Daoy (cell line): ENCODE results near the gene STARD13. TPM values are rescaled to one million over a fixed set of nuclear protein-coding genes. Genes with fewer than 3 reads are reported as not detected.
A peak's percentile ranks its signal among the peaks of the same experiment; 100 is the strongest.

Experiments
- DNase-seq: peaks from one replicate; pipeline ENCODE4 v3.0.0-alpha.2; 2015; ENCODE audit warnings: low read depth
- total RNA-seq: library from RNA; depleted of rRNA; stranded (reverse); fragments of >200 nt; shearing (Covaris generic); gene quantifications from 2 replicates; pipeline ENCODE4 v1.2.3, GENCODE V29; 2014

Gene STARD13
- total RNA-seq, 1 experiment from 2014 or later = 7.0 TPM

GRCh38 chr13:33139780-33140535 is 145.6 kb downstream of the STARD13 start:
- DNase-seq = no peak

DNA sequence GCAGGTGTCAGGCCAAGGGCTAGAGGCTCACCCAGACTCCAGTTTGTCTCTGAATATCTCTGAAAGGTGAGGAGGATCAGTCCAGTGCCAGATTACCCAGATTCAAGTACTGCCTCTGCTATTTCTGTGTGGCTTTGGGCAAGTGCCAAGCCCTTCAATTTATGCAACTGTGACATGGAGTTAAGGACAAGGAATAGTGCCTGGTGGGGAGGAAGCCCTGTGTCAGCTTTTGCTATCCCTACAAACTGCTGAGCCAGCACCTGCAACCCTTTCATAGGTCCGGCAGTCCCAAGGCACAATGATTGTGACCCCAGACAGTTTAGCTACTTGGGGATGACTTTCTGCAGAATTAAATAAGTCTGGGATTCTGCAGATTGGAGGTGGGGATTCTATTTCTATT is 146.4 kb downstream of the STARD13 start:
- DNase-seq = no peak

DNA sequence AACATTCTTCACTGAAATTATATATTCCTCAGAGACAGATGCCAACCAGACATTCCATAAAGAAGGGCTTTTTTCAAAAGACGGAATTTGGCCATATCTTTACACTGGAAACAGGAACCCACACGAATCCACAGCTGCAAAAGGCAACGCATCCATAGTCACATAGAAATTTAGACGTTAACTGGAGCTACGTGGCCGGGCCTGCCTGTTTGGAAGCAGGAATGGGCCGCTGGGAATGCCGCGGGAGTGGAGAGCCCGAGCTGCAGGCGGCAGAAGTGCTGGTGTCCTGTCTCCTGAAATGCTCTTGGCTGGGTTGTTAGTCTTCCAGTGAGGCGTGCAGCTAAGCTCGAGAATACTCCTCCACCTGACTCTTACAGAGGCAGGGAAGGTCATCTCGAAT is 147.1 kb downstream of the STARD13 start:
- no peak for DNase-seq

GRCh38 chr13:33137721-33138120 is 147.8 kb downstream of the STARD13 start:
- DNase-seq = no peak

DNA sequence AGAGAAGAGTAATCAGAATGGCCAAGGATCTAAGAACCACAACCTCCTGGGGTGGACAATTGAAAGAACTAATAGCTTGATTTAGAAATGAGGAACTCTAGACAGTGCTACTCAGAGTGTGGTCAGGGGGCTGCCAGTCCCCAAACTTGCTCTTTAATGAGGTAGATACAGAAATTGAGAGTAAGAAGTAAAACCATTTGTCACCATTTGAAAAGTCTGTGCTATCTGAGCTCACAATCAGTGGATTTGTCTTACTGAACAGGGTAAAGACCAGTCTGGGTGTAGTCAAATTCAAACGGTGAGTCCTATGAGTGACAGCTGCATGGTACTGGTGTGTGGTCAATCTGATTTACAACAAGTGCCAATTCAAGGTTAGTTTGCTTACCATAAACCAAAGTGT is 150.5 kb downstream of the STARD13 start:
- DNase-seq = no peak

GRCh38 chr13:33134213-33134612 is 151.3 kb downstream of the STARD13 start:
- DNase-seq = no peak

DNA sequence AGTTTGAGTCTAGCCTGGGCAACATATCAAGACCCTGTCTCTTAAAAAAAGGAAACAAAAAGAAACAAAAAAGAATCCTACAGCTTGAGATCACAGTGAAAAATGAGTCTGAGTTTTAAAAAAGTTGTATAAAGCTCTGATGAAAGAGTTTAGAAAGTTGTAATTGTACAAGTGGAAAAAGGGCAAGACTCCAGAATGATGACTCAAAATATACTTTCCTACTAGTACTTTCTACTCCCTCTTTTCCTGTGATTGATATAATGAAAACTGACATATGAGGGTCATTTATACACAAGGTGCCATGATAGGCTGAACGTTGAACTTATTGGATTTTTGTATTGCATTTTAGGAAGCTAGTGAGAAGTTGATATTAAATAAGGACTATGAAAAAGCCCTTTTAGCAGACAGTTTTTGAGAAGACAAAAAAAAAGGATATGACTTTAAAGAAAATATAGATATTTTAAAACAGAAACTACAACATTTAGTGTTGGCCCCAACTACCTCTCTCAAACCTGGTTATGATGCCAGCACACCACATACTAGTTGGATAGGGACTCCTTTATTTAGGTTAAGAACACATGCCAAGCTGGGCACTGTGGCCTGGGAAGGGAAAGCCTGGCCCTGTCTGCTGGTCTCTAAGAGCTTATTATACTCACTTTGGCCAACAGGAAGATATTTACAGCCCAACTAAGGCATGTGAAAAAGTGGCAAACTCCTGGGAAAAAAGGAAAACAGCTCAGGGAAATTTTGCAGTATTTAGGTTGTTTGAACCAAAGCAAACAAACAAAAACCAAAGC is 152.7 kb downstream of the STARD13 start:
- DNase-seq = no peak

- DNase-seq = no peak
Observed at GRCh38 chr13:33129886-33130285, 155.7 kb downstream of the STARD13 start.

GRCh38 chr13:33129094-33129832 is 156.3 kb downstream of the STARD13 start:
- DNase-seq = no peak

- DNase-seq = no peak
Observed at GRCh38 chr13:33128134-33128533, 157.4 kb downstream of the STARD13 start.

DNA sequence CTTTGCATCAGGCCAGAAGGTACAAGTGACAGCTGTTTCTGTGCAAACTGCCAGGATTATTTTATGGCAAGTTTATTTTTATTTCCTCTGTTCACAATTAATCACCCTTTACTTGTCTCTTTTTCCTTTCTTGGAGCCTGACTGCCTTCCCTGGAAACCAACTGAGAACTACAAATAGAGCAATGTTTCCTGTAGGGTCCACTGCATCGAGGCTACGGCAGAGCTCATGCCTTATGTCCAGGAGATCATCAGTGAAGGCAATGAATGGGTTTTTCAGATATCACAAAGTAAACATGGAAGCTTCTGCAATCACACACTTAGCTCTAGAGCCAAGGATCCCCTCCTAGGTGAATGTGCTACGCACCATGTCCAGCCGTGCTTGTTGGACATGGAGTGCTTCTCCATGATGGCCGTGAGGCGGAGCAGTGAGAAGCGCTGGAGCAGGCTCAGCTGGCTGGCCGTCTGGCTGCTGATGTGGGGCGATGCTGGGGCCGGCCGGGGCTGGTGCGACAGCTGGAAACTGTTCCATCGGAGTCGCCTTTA is 158.5 kb downstream of the STARD13 start:
- no peak for DNase-seq

GRCh38 chr13:33125821-33126570 is 159.6 kb downstream of the STARD13 start:
- DNase-seq = peak; percentile 90

GRCh38 chr13:33123066-33123859 is 162.3 kb downstream of the STARD13 start:
- no peak for DNase-seq

DNA sequence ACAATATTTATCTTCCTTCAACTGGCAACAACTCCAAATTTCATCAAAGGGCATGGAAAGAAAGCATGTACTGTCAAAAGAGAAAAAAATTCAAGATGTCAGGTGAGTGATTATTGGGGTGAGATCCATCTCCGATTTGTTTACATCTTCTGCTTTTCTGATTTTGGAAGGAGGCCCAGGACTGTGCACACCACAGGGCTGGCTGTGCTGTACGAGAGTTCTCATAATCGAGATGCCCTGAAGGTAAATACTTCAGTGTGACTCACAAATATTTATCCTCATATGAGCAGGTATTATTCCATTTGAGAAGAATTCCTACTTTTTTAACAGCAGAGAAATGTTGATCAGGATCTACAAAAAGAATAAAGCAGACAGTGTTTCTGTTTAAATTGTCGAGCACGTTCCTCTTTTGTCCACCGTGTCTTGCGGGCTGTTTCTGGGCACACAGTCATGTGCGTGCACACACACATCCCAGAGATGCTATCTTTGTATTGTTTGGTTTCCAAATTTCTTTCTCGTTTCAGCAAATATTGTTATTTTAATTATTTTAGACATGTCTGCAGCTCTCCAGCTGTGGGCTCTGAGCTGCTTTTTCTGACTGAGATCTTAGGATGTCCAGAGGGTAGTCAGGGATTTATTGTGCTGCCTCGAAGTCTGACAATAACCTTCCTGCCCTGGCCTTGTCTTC is 165.6 kb downstream of the STARD13 start:
- DNase-seq = no peak

DNA sequence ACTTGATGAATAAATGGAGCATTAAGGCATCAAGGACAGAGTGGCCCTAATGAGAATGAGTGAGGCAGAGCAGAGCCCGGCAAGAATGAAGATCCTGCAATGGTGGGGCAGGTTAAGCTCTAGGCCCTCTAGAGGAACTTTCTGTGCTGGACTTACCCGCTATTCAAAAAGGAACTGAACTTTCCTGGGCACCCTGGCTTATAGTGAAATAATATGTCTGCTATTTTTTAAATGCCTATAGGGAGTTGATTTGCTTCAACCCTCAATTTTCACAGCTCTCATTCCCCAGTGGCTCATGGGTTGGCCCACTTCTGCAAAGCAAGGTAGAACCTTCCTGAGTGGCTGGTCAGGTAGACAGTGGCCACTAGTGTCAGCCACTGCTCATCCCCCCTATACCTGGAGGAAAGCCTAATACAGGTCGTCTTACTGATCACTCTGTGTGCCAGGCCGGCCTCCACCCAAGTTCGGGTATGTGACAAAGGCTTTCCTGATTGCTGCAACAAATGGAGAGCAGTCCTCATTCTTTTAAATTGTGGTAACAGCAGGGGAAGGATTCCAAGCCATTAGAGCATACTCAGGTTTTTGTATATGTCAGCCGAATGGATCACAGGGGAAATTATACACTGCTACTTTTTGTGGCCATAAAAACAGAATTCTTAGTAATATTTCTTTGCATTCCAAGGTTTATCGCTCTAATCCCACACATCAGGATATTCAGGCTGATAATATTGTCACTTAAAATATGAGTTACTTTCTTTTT is 166.4 kb downstream of the STARD13 start:
- DNase-seq = no peak

DNA sequence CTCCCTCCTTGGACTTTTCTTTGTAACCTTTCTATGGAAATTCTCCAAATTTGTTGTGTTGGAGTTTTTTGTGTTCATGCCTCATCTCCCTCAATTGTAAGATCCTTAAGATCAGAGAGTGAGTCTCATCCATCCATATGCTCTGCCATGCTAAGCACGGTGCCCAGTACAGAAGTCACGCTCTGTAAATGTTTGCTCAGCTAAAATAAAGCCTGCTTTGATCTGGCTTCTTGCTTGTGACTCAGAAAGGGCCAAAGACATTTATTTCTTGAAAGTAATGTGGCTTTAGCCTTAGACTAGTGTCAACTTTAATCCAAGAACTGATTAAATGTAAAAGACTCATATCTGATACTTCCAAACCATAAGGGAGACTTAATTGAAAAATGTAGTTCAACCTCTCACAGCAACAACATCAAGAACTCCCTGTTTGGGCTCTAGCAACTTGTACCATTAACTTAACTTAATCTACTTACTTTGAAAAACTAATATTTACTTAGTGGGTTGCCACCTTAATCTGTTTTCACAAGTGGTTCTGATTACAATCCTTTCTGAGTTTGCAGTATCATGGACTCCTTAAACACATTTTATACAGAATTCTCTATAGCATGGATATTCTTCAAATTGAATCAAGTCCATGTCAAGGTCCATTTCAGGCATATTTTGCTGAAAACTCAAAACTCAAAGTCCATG is 169.1 kb downstream of the STARD13 start:
- no peak for DNase-seq

- DNase-seq = no peak
Observed at GRCh38 chr13:33115274-33115673, 170.3 kb downstream of the STARD13 start.

GRCh38 chr13:33114146-33114545 is 171.4 kb downstream of the STARD13 start:
- no peak for DNase-seq

GRCh38 chr13:33112766-33113165 is 172.8 kb downstream of the STARD13 start:
- no peak for DNase-seq
